Endodermal cell (in vitro differentiated cells): ENCODE results near the gene RBFOX1. TPM values are rescaled to one million over a fixed set of nuclear protein-coding genes. Genes with fewer than 3 reads are reported as not detected.

ENCODE experiments used
- DNase-seq: peaks from one replicate; pipeline ENCODE4 v3.0.0-alpha.2; 2017
- H3K27ac ChIP-seq: 2 replicates; pipeline ENCODE4 v1.5.1; 2013; ENCODE audit warnings: mild to moderate bottlenecking, low read depth, low read length, moderate library complexity
- H3K27me3 ChIP-seq: 2 replicates; pipeline ENCODE4 v1.6.1; 2013; ENCODE audit warnings: mild to moderate bottlenecking, low read length, moderate library complexity; ENCODE audit not compliant: insufficient read depth, control insufficient read depth, poor library complexity, severe bottlenecking
- H3K36me3 ChIP-seq: 2 replicates; pipeline ENCODE4 v1.7.0; 2013; ENCODE audit warnings: mild to moderate bottlenecking, low read length, moderate library complexity; ENCODE audit not compliant: control insufficient read depth, insufficient read depth
- H3K4me1 ChIP-seq: one replicate; pipeline ENCODE4 v1.7.0; 2013; ENCODE audit warnings: low read length; ENCODE audit not compliant: control insufficient read depth, insufficient read depth
- H3K4me3 ChIP-seq: 2 replicates; pipeline ENCODE4 v1.5.1; 2013; ENCODE audit warnings: mild to moderate bottlenecking, low read length, moderate library complexity
- H3K9ac ChIP-seq: 2 replicates; pipeline ENCODE4 v1.6.1; 2013; ENCODE audit warnings: mild to moderate bottlenecking, low read length, moderate library complexity; ENCODE audit not compliant: poor library complexity, severe bottlenecking; ENCODE audit errors: extremely low read depth
- H3K9me3 ChIP-seq: 2 replicates; pipeline ENCODE4 v1.6.1; 2013; ENCODE audit warnings: mild to moderate bottlenecking, low read length, moderate library complexity; ENCODE audit not compliant: control insufficient read depth
- H3K27ac Mint-ChIP-seq: 2 replicates; pipeline ENCODE4 v1.8.0; 2020; ENCODE audit warnings: mixed read lengths
- H3K27me3 Mint-ChIP-seq: 2 replicates; pipeline ENCODE4 v1.8.0; 2021; ENCODE audit warnings: mild to moderate bottlenecking, mixed read lengths; ENCODE audit not compliant: insufficient read depth
- H3K36me3 Mint-ChIP-seq: 2 replicates; pipeline ENCODE4 v1.8.0; 2020; ENCODE audit warnings: low read depth, mixed read lengths
- H3K4me1 Mint-ChIP-seq: 2 replicates; pipeline ENCODE4 v1.8.0; 2020; ENCODE audit warnings: mixed read lengths
- H3K4me3 Mint-ChIP-seq: 2 replicates; pipeline ENCODE4 v1.8.0; 2020; ENCODE audit warnings: mild to moderate bottlenecking, moderate library complexity, mixed read lengths
- H3K9me3 Mint-ChIP-seq: 2 replicates; pipeline ENCODE4 v1.8.0; 2020; ENCODE audit warnings: mild to moderate bottlenecking, mixed read lengths
- CTCF ChIP-seq: fragments of 200-600 bp; sonication (generic); conservative IDR thresholded peaks from 2 replicates; pipeline ENCODE4 v1.5.0; 2021; ENCODE audit warnings: antibody characterized with exemption, mild to moderate bottlenecking
- WGBS, 2 experiments: methylation state at CpG; one replicate each; pipeline versions ENCODE4 v1.1.5 to v1.1.7; 2013; ENCODE audit warnings: missing lambda C conversion rate in 2 of 2, mixed read lengths in 1 of 2; ENCODE audit not compliant: insufficient coverage in 1 of 2, insufficient read length in 1 of 2; 5-methylcytosine and 5-hydroxymethylcytosine counted together
- total RNA-seq, 2 donors: library from RNA; stranded (reverse); fragmentation: NEBNext Ultra II Directional in 1 of 2; extraction: Animal tissue kit (Norgen Biotek cat#: 25700) in 1 of 2; gene quantifications; 2 replicates in 1 of 2; 3 replicates in 1 of 2; pipeline ENCODE4 v1.2.1, GENCODE V29; 2021

Gene RBFOX1
- total RNA-seq, 2 donors from 2014 or later = 2.6 to 2.7 TPM

GRCh38 chr16:7624871-7625766, 292.5 kb downstream of the RBFOX1 start:
- 87 to 90% methylated on average over 7 to 13 of the region's 14 CpGs for WGBS, 2 experiments
- Histone ChIP-seq H3K9ac (no peak overlapping the region), H3K4me3 (no peak overlapping the region), H3K36me3 (no peaks in the 10 kb centered on the region), H3K9me3 (no peaks in the 10 kb centered on the region), H3K4me1 (no peaks in the 10 kb centered on the region), H3K27me3 (peaks cover 46% of the 10 kb centered on the region), H3K27ac (no peak overlapping the region)
- H3K4me3 Mint-ChIP-seq = no peak overlapping the region
- no peaks in the 10 kb centered on the region for H3K9me3 Mint-ChIP-seq
- H3K27ac Mint-ChIP-seq = no peak overlapping the region
- no peaks in the 10 kb centered on the region for H3K36me3 Mint-ChIP-seq
- no peaks in the 10 kb centered on the region for H3K4me1 Mint-ChIP-seq
- TF ChIP-seq CTCF = no peak
- H3K27me3 Mint-ChIP-seq = peaks cover 14% of the 10 kb centered on the region
- no peak for DNase-seq

GRCh38 chr16:7628981-7629380, 296.3 kb downstream of the RBFOX1 start:
- DNase-seq = no peak
- H3K4me1 Mint-ChIP-seq = peaks cover 3% of the 10 kb centered on the region
- H3K4me3 Mint-ChIP-seq = no peak overlapping the region
- H3K9ac ChIP-seq = no peak overlapping the region
- no peak overlapping the region for H3K27ac Mint-ChIP-seq
- H3K27me3 ChIP-seq = peaks cover 59% of the 10 kb centered on the region
- H3K36me3 ChIP-seq = no peaks in the 10 kb centered on the region
- no peaks in the 10 kb centered on the region for H3K9me3 ChIP-seq
- no peaks in the 10 kb centered on the region for H3K36me3 Mint-ChIP-seq
- no peaks in the 10 kb centered on the region for H3K9me3 Mint-ChIP-seq
- TF ChIP-seq CTCF = no peak
- H3K4me1 ChIP-seq = no peaks in the 10 kb centered on the region
- H3K27ac ChIP-seq = no peak overlapping the region
- H3K4me3 ChIP-seq = no peak overlapping the region
- H3K27me3 Mint-ChIP-seq = peaks cover 25% of the 10 kb centered on the region
- 80 to 94% methylated on average over 2 to 6 of the region's 6 CpGs for WGBS, 2 experiments

GRCh38 chr16:7629571-7629970, 296.9 kb downstream of the RBFOX1 start:
- H3K9me3 Mint-ChIP-seq = no peaks in the 10 kb centered on the region
- DNase-seq = no peak
- Histone ChIP-seq H3K27me3 (peaks cover 59% of the 10 kb centered on the region), H3K9ac (no peak overlapping the region), H3K27ac (no peak overlapping the region), H3K9me3 (no peaks in the 10 kb centered on the region), H3K36me3 (no peaks in the 10 kb centered on the region), H3K4me3 (no peak overlapping the region), H3K4me1 (no peaks in the 10 kb centered on the region)
- H3K4me1 Mint-ChIP-seq = peaks cover 9% of the 10 kb centered on the region
- TF ChIP-seq CTCF = no peak
- H3K27ac Mint-ChIP-seq = no peak overlapping the region
- no peak overlapping the region for H3K4me3 Mint-ChIP-seq
- WGBS, 2 experiments = 92 to 95% methylated on average over 5 of the region's 5 CpGs
- H3K27me3 Mint-ChIP-seq = peaks cover 25% of the 10 kb centered on the region
- H3K36me3 Mint-ChIP-seq = no peaks in the 10 kb centered on the region
